OCI-LY7 (cell line): ENCODE measurements around the gene CTNNA2.

Experiments
- EZH2phosphoT487 ChIP-seq: fragments of 200-600 bp; sonication (generic); IDR thresholded peaks from 2 replicates; pipeline ENCODE4 v1.6.1; 2018; ENCODE audit warnings: low read depth, borderline replicate concordance, mild to moderate bottlenecking, mixed run types, antibody characterized with exemption, low read length, moderate library complexity, mixed read lengths
- TF ChIP-seq, protein P1 (sequence below): fragments of 200-600 bp; sonication (generic); conservative IDR thresholded peaks from 2 replicates; pipeline ENCODE4 v1.5.1; 2014; ENCODE audit warnings: mild to moderate bottlenecking, antibody characterized with exemption, low read length, moderate library complexity, mixed read lengths

GRCh38 chr2:79935771-79936657, 423.2 kb downstream of the CTNNA2 start:
- TF ChIP-seq, protein P1, sequence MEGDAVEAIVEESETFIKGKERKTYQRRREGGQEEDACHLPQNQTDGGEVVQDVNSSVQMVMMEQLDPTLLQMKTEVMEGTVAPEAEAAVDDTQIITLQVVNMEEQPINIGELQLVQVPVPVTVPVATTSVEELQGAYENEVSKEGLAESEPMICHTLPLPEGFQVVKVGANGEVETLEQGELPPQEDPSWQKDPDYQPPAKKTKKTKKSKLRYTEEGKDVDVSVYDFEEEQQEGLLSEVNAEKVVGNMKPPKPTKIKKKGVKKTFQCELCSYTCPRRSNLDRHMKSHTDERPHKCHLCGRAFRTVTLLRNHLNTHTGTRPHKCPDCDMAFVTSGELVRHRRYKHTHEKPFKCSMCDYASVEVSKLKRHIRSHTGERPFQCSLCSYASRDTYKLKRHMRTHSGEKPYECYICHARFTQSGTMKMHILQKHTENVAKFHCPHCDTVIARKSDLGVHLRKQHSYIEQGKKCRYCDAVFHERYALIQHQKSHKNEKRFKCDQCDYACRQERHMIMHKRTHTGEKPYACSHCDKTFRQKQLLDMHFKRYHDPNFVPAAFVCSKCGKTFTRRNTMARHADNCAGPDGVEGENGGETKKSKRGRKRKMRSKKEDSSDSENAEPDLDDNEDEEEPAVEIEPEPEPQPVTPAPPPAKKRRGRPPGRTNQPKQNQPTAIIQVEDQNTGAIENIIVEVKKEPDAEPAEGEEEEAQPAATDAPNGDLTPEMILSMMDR, result peak; percentile 79
- TF ChIP-seq EZH2phosphoT487, result no peak
